ENCODE data around the gene ABI3BP. TPM values are rescaled to one million over a fixed set of nuclear protein-coding genes. Genes with fewer than 3 reads are reported as not detected.

Gene ABI3BP
- total RNA-seq, 3 donors from 2014 or later: 13.5 to 70.8 (median 47.0) TPM

GRCh38 chr3:100868096-100868495, 125.1 kb downstream of the ABI3BP start:
- TF ChIP-seq CTCF (IDR thresholded peaks at IDR 0.05): no peak
- intact Hi-C loops (cut with DNase I, micrococcal nuclease): no loop called here
- ATAC-seq (no peak), DNase-seq (no peak)
- H3K9me3 ChIP-seq: no peaks in the 10 kb centered on the region
- H3K4me3 ChIP-seq: no peak overlapping the region
- no peaks in the 10 kb centered on the region for H3K4me1 ChIP-seq (ENCODE audit: low read depth)
- H3K36me3 ChIP-seq (ENCODE audit: low read depth): no peaks in the 10 kb centered on the region

- intact Hi-C loops (cut with DNase I, micrococcal nuclease): no loop called here
- H3K4me1 ChIP-seq (ENCODE audit: low read depth): no peaks in the 10 kb centered on the region
- H3K9me3 ChIP-seq: no peaks in the 10 kb centered on the region
- ATAC-seq (no peak), DNase-seq (no peak)
- no peak for TF ChIP-seq CTCF (IDR thresholded peaks at IDR 0.05)
- H3K4me3 ChIP-seq: no peak overlapping the region
- H3K36me3 ChIP-seq (ENCODE audit: low read depth): no peaks in the 10 kb centered on the region
These were observed 127.8 kb downstream of the ABI3BP start for GRCh38 chr3:100865442-100865841.

- intact Hi-C loops (cut with DNase I, micrococcal nuclease): no loop called here
- H3K4me3 ChIP-seq: no peak overlapping the region
- no peak for ATAC-seq
- no peaks in the 10 kb centered on the region for H3K36me3 ChIP-seq (ENCODE audit: low read depth)
- H3K9me3 ChIP-seq: no peaks in the 10 kb centered on the region
- no peaks in the 10 kb centered on the region for H3K4me1 ChIP-seq (ENCODE audit: low read depth)
- TF ChIP-seq CTCF (IDR thresholded peaks at IDR 0.05): no peak
- no peak for DNase-seq
These were observed 128.6 kb downstream of the ABI3BP start for GRCh38 chr3:100864471-100865250.

DNA sequence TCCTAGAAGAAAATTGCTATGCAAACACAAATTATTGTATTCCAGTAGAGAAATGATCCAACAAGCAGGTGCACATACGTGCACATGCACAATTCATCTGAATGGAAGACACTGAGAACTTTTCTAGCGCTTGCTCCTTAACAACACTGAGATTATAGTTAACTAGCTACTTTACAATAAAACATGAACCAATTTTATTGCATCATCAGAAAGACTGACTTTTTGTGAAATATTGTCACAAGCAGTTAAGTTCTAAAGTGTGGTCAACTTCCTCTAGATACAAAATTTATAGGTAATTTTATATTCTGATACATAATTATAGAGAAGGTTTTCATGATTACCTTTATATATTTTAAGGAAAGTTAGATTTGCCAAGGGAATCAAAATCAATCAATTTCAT, 135.4 kb downstream of the ABI3BP start:
- Histone ChIP-seq H3K36me3 (ENCODE audit: low read depth) (no peaks in the 10 kb centered on the region), H3K4me1 (ENCODE audit: low read depth) (no peaks in the 10 kb centered on the region), H3K4me3 (no peak overlapping the region), H3K9me3 (no peaks in the 10 kb centered on the region)
- DNase-seq: no peak
- no peak for TF ChIP-seq CTCF (IDR thresholded peaks at IDR 0.05)
- intact Hi-C loops (cut with DNase I, micrococcal nuclease): no loop called here
- ATAC-seq: no peak

GRCh38 chr3:100856821-100857220, 136.4 kb downstream of the ABI3BP start:
- H3K36me3 ChIP-seq (ENCODE audit: low read depth): no peaks in the 10 kb centered on the region
- no peak for TF ChIP-seq CTCF (IDR thresholded peaks at IDR 0.05)
- intact Hi-C loops (cut with DNase I, micrococcal nuclease): no loop called here
- no peaks in the 10 kb centered on the region for H3K4me1 ChIP-seq (ENCODE audit: low read depth)
- H3K9me3 ChIP-seq: no peaks in the 10 kb centered on the region
- no peak overlapping the region for H3K4me3 ChIP-seq
- ATAC-seq (no peak), DNase-seq (no peak)
